Vagina (tissue), 2 donors: Measurements from ENCODE around the gene SLC40A1.

Source experiments
- CTCF ChIP-seq, 3 experiments: fragments of 450-650 bp in 2 of 3; fragments of 200-600 bp in 1 of 3; sonication (generic) in 1 of 3; IDR thresholded peaks; one replicate each; pipeline ENCODE4 v1.5.1; 2017 to 2019; ENCODE audit warnings: antibody characterized with exemption in 3 of 3, mild to moderate bottlenecking in 2 of 3, moderate library complexity in 2 of 3
- POLR2AphosphoS5 ChIP-seq, 2 donors: sonication (generic); formaldehyde crosslinking; IDR thresholded peaks; one replicate each; pipeline ENCODE4 v1.9.0; 2017; ENCODE audit warnings: antibody characterized with exemption in 2 of 2, mild to moderate bottlenecking in 2 of 2, low read depth in 1 of 2; ENCODE audit not compliant: insufficient read depth in 1 of 2

- TF ChIP-seq CTCF (IDR thresholded peaks at IDR 0.05) (no peak), POLR2AphosphoS5 (IDR thresholded peaks at IDR 0.05; ENCODE audit: insufficient read depth in 1 of 2, low read depth in 1 of 2) (no peak)
Observed at GRCh38 chr2:189594305-189594704, 13.7 kb upstream of the SLC40A1 start.
